Measurements from ENCODE around the gene SLC35B2.

SLC35B2 gene

DNA sequence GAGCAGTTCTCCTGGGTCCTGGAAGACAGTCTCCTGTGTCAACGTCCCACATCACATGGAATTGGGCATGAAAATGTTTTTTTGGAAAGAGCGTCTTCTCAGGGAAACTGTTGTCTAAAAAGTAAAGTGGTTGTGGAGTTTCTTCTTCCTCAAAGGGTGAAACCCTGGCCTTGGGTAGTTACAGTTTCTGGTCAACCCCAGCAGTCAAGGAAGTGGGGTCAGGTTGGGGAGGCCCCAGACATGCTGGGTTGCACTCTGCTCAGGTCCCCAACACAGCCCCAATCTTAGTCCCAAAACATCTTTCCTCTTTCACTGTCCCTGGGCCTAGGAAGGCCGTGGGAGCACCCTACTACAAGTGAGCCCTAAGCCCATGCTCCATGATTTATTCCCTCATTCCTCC is 9.0 kb upstream of the SLC35B2 start:
- no peak for DNase-seq

DNA sequence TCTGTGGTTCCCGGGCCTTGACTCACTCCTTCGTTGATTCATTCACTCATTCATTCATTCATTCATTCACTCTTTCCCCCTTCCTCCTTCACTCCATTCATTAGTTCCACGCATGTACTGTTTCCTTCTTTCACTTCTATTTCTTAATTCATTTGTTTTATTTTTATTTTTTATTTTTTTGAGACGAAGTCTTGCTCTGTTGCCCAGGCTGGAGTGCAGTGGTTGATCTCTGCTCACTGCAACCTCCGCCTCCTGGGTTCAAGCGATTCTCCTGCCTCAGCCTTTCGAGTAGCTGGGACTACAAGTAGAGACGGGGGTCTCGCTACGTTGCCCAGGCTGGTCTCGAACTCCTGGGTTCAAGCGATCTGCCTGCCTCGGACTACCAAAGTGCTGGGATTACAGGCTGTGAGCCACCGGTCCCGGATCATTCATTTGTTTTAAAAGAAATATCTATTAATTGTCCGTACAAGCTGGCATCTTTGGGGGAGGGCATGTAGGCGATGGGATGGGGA is 8.4 kb upstream of the SLC35B2 start:
- DNase-seq = no peak

DNA sequence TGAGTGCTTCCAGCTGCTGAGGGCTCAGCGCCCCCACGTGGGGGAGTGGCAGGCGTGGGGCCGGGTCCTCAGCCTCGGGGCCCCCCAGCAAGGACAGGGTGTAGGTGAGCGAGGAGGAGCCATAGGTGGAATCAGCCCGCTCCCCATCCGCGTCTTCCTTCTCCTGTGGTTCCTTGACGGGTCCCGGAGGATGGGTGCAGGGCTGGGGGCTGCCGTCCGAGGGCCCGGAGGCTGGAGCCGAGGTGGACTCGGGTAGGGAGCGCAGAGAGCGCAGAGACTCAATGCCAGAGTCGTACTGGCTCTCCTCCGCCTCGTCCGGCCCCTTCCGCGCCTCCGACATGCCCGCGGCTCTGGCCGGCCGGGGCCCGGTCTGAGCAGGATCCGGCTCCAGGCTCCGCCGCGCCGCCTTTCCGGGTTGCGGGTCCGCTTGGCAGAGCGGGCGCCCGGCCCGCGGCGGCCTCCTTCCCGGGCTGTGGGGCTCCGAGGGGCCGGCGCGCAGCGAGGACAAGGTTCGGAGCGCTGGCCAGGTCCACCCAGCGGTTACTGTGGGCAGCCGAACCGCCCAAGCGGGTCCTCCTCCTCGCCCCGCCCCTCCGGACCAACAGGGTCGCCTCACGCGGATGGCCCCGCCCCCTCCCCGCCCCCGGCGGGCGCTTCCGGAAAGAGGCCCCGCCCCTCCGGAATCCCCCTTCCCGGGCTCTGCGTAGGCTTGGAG is 7.8 kb upstream of the SLC35B2 start, which contains the start of gene NFKBIE:
TSS of gene NFKBIE (minus strand) at position 545 of the 715 bp plus-strand sequence. CDS start at position 340, 205 bp downstream.
- peak; percentile 97 for DNase-seq

DNA sequence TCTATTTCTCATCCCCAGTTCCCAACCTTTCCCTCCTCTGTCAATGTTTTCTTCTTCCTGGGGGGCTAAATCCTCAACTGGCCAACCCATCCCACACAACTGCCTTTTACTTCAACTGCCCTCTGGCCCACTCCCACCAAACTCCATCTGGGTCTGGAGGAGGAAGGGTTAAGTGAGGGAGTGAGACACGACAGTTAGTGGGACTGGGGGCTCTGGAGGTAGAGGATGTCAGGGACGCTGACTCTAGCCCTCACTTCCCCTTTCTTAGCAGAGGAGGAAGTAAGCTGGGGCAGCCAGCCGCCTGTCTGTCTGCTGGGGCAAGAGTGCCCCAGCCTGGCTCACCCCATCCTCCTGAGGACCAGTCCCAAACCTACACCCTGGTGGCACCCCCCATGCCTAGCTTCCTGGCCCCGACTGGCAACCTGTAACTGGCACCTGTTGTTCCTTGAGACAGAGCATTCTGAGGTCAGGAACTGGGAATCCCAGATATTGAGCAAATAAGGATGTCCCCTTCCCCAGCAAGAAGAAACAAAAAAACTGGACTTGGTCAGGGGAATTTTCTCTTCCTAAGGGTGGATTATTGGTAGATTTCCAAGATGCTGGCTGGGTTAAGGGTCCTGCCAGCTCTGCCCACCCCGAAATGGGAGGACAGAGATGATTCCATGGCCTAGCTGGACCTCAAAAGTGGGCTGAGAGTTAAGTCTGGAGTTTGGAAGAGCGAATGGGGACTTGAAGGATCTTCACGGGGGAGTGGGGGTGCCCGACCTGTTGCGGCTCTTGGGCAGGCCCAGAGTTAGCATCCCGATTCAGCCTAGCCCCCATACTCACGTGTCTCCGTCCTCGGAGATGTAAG is 7.1 kb upstream of the SLC35B2 start:
- DNase-seq = no peak

DNA sequence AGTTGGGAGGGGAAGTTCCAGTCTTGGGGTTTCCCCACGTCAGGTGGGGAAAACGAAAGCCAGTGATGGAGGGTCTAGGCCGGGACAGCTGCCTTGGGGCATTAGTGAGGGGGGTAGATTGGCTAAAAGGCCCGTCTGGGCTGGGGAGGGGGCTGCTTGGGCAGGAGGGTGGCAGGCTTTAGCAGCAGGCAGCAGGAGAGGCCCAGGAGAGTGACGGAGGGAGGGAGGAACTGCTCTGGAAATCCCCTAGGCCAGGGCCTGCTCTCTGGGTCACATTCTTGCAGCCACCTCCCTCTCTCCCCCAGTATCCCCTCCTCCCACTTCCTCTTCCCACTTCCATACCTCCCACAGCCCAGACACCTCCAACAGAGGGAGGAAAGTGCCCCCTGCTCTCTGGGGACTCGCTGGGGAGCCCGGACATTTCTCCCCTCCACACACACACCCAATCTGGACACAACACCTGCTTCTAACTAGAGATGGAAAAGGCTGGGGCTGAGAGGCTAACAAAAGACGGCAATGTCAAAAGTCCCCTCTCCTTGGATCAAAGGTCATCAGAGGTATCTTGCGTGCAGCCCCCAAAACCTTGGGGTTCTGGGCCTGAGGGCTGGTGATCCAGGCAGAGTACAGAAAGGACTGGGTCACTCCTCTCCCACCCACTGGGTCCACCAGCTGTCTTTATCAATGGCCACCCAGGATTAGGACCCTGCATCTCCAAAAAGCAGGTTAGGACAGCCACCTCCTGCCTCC is 6.2 kb upstream of the SLC35B2 start:
- DNase-seq = no peak

DNA sequence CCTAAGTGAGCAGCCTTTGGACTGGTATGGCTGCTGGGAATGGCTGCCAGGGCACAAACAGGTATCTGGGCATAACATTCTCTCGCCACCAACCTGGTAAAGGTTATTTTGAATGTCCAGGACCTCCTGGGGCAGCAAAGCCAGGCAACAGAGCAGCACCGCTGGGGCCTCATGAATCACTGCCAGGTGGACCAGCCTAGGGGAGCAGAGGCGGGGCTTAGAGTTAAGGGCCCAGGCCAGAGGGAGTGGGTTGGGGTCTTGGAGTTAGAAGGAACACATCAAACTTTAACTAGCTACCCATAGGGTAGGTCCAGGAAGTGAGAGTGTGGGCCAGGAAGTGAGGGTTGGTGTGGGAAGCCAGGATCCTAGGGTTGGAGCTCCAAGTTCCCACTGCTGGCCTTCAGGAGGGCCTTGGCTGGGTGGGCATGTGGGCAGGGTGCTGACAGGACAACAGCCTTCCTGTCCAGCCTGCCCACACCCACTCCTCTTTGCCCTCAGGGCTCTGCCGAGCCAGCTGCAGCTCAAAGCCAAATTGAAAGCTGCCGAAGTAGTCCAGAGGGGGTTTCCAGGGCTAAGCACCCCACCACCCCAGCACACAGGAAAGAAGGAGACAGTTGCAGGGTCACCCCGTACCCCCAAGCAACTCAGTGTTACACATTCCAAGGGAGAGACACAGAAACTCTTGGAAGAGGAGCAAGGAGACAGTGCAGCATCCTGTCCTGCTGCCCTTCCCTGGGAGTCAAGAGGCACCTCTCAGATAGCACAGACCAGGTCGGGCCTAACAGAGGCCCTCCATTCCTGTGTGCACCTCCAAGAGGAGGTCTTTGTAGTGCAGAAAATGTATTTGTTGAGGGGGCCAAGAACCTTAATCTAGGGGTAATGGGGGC is 5.4 kb upstream of the SLC35B2 start:
- no peak for DNase-seq

DNA sequence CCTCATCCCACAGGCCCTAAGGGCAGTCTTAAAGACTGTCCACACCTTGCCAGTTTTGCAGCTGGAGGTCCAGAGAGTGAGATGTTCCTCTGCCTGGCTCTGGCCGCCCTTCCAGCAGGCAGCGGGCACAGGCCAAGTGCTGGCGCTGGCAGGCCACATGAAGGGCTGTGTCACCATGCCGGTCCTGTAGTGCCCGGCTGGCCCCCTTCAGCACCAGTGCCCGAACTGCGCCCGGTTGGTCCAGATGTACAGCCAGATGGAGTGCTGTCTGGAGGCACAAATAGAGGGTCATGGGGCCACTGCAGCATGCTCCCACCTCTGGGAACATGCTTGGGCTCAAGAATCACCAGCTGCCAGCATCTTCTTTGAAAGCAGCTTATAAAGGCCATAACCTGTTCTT is 4.3 kb upstream of the SLC35B2 start:
- no peak for DNase-seq

DNA sequence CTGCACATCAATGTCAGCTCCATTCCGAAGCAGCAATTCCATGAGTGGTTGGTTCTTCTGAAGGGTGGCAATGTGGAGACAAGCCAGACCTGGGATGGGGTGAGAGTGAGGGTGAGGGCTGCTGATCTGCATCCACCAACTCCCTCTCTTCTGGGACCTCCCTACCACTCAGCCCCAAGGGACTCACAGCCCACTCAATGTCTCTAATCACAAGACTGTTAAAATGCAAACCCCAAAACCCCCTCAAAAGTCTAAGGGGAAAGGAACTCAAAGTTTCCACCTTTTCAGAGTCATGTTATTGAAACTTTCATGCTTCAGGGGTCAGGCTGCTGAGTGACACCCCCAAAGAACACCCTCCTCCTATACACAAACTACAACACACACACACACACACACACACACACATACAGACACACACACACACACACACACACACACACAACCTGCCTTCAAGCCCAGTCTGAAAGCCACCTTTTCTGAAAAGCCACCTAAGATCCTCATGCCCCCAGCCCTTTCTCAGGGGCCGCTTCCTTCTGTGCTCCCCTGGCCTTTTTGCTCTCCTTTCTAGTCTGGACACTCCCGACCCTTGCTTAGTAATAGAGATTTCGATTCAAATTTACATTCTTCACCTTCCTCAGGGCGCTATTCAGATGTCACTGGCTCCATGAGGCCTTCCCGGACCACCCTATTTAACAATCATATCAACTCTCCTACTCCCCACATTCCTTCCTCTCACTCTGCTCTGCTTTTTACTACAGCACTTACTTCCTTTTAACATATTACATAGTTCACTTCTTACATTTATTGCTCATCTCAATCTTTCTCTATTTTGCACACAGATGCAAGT is 3.3 kb upstream of the SLC35B2 start:
- DNase-seq = no peak

DNA sequence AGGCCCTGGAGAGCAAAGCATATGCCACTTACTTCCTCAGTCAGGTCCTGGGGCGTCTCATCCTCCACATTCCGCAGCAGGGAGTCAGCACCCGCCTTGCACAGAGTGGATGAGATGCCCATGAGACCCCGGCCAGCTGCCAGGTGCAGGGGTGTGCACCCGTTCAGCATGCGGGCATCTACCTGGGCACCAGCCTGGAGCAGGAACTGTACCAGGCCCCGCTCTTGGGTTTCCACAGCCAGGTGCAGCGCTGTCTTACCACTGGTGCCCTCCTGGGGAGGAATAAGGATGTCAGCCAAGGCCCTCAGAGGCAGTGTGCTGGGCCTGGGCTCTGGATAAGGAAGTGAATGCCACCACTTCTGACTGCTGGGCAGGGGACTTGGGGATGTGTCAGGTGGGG is 2.7 kb upstream of the SLC35B2 start:
- no peak for DNase-seq

DNA sequence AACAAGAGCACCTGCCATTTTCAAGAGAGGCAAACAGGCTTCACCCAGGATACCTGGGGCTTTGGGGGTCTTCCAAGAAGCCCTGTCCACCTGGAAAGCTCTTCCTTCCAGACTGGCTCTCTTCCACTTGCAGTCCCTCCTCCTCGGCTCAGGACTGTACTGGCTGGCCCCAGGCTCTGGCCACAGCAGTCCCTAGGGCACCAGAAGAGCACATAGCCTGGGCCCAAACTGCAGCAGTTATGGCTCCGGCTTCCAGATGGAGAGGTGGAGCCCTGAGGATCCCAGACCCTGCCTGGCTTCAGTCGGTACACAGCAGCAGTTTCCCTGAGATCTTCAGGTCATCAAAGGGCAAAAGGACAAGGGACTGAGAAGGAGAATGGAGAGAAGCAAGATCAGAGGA is 1.6 kb upstream of the SLC35B2 start:
- DNase-seq = no peak

DNA sequence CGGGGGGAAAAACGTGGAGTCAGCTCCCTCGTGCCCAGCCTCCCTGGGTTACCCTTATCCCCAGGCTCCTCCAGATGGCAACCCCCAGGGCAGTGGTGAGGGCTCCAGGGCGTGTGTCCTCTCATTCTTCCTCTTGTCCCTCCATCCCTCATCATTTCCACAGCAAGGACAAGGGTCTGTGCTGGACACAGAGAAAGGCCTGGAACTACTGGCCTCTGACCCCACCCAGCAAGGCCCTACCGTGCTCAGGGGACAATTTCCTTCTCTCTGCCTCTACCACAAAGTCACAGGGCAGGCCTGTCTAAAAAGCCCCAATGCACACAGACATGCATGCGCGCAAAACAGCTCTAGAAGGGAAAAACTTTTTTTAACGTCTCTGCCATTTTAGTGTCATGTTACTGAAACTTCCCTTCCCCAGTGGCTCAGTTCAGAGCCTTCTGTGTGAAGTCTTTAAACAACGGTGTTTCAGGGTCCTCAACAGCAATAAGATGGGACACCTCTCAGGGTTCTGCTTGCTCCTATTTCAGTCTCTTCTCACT is 1.1 kb upstream of the SLC35B2 start:
- DNase-seq = no peak

DNA sequence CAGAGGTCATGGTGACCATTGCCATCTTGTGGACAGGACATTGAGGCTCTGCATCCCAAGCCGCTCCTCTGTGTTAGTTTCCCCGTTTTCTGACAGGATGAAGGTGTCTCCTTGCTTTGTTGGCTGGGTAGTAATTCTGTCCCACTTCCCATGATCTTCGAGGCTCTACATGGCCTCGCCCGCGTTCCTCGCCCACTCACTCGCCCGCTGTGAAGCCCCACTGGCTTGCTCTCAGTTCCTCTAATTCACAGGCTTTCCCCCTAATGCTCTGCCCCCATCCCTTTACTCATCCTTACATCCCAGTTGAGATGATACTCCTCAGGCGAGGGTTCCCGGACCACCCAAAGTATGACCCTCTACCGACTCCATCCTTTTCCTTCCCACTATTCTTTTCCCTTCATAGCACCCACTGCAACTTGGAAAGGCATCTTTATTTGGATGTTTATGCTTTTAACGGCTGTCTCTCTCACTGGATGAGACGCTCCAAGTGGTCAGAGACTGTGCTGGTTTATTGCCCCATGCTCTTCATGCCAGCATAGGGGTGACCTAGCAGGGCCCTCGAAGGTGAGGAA is 511 bp upstream of the SLC35B2 start:
- no peak for DNase-seq

DNA sequence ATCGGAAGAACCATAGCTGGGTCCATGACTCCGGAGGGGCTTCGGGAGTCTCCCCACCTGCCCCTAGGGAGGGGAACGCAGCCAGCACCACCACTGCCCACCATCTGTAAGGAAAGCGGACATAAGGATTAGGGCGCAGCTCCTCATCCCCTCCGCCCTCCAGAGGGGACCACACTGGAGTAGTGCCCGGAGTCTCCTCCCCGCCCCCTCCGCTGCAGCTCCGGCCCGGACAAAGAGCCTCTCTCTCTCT is 628 bp downstream of the SLC35B2 start:
- DNase-seq = no peak

DNA sequence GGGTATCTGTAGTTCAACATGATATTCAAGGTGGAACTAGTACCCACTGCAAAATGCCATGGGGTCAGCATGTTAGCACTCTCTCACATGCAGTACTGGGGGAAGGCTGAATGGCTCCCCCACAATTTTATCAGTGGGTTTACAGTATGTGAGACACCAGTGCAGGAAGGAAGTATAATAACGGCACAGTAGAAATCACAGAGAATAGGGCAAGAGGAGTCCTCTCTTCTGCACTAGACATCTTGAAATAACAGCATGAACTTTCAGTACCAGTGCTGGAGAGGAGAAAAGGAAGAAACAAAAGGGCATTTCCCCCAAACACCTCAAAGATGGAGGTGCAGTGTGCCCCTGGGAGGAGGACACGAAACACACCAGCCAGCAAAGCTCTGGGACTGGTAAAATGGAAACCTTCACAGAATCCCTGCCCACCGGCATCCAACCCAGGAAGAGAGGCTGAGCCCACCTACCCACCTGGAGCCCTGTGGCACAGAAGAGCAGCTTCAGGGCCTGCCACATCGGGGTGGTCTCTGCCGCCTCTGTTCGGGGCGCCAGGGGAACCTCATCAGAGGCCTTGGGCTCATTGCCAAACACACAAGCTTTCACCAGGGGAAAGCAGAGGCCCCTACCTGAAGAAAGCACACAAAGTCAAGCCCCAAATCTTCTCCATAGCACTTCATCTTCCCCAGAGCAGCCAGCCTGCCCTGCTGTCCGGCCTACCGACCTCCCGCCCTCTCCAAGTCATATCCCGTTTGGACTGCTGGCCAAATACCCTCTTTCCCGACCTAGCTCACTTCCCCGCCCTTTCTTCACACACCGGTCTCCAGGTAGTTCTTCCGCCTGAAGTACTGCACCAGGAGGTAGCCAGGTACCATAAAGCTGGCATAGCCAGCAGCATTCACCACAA is 1.2 kb downstream of the SLC35B2 start:
- DNase-seq = no peak

DNA sequence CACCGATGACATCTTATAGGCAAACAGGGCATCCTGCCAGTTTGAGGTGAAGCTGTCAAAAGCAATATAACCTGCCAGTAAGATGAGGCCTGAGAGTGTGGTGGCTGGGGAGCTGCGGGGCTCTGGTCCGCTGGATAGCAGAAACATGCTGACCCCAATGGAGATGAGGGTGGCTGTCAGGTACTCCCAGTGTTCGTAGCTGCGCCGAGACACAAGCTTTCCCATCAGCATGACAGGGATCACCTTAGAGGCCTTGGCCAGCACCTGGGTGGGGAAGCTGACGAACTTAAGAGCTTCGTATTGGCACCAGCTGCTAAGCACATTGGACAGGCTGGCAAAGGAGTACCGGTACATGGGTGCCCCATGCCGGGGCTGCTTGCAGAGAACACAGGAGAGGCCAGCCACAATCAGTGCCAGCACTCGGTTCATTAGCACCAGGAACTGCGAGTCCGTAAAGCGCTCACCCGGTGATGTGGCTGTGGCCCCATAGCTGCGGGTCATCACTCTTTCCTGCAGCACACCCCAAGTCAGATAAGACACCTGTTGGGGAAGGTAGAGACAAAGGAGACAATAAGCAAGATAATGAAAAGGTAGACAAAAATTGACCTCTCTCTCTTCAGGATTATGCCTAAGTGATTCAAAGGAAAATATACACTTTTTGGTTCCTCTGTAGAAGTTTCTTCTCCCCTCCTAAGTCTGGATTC is 2.1 kb downstream of the SLC35B2 start:
- DNase-seq = peak; percentile 45

DNA sequence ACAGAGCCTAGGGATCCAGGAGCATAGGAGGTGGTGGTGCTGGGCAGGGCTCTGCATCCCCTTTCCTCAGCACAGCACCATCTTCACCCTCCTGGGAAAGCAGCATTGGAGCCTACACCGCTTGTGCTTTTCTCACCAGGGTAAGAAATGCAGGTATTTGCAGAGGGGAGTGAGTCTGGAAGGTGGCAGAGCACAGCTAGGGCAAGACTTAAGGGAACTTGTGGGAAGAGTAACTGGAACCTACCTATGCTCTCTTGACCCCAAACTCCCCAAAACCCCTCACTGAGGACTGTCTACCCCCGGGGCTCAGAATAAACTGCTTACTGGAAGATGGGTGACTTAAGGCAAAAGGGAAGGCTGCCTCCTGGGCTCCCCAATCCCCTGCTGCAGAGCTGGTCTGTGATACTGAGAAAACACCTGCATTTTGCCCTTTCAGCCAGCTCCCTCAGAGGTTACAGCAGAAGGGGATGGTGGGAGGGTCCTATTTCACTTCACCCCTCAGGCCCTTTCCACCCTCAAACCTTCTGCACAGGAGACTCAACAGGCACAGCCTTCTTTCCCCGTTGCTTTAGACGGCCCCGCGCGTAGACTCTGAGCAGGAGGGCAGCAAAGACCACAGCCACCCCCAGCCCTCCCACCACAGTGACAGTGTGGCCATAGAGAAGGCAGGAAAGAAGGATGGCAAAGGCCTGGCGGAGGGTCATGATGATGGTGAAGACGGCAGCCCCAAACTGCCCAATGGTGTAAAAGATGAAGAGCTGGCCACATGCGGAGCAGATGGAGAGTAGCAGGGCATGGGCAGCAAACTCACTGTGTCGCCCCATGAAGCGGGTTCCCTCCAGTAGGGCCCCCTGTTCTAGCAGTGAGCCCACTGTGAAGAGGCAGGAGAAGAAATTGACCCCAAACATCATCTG is 2.9 kb downstream of the SLC35B2 start:
- peak; percentile 39 for DNase-seq

DNA sequence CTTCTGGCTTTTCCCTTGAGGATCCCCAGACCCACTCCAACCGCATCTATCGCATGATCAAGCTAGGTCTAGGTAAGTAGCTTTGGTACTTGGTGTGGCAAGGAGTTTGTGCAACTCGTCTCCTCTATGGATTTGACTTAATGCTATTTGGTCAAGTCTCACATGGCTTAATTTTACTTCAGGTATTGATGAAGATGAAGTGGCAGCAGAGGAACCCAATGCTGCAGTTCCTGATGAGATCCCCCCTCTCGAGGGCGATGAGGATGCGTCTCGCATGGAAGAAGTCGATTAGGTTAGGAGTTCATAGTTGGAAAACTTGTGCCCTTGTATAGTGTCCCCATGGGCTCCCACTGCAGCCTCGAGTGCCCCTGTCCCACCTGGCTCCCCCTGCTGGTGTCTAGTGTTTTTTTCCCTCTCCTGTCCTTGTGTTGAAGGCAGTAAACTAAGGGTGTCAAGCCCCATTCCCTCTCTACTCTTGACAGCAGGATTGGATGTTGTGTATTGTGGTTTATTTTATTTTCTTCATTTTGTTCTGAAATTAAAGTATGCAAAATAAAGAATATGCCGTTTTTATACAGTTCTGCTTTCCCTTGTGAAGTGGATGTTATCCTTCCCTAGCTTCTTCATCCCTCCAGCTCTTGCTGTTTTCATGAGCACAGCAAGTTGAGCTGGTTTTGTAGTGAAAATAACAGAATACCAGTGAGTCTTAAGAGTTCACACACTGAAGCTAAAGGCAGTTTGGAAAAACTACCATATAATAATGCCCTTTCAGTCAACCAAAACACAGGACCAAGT is 3.8 kb downstream of the SLC35B2 start:
- peak; percentile 38 for DNase-seq
